ENCODE data around the gene THSD7B. TPM values are rescaled to one million over a fixed set of nuclear protein-coding genes. Genes with fewer than 3 reads are reported as not detected.

THSD7B gene, protein sequence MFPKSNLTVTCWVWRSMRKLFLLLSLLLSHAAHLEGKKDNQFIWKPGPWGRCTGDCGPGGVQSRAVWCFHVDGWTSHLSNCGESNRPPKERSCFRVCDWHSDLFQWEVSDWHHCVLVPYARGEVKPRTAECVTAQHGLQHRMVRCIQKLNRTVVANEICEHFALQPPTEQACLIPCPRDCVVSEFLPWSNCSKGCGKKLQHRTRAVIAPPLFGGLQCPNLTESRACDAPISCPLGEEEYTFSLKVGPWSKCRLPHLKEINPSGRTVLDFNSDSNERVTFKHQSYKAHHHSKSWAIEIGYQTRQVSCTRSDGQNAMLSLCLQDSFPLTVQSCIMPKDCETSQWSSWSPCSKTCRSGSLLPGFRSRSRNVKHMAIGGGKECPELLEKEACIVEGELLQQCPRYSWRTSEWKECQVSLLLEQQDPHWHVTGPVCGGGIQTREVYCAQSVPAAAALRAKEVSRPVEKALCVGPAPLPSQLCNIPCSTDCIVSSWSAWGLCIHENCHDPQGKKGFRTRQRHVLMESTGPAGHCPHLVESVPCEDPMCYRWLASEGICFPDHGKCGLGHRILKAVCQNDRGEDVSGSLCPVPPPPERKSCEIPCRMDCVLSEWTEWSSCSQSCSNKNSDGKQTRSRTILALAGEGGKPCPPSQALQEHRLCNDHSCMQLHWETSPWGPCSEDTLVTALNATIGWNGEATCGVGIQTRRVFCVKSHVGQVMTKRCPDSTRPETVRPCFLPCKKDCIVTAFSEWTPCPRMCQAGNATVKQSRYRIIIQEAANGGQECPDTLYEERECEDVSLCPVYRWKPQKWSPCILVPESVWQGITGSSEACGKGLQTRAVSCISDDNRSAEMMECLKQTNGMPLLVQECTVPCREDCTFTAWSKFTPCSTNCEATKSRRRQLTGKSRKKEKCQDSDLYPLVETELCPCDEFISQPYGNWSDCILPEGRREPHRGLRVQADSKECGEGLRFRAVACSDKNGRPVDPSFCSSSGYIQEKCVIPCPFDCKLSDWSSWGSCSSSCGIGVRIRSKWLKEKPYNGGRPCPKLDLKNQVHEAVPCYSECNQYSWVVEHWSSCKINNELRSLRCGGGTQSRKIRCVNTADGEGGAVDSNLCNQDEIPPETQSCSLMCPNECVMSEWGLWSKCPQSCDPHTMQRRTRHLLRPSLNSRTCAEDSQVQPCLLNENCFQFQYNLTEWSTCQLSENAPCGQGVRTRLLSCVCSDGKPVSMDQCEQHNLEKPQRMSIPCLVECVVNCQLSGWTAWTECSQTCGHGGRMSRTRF (N-terminal part only)
- not detected for total RNA-seq

DNA sequence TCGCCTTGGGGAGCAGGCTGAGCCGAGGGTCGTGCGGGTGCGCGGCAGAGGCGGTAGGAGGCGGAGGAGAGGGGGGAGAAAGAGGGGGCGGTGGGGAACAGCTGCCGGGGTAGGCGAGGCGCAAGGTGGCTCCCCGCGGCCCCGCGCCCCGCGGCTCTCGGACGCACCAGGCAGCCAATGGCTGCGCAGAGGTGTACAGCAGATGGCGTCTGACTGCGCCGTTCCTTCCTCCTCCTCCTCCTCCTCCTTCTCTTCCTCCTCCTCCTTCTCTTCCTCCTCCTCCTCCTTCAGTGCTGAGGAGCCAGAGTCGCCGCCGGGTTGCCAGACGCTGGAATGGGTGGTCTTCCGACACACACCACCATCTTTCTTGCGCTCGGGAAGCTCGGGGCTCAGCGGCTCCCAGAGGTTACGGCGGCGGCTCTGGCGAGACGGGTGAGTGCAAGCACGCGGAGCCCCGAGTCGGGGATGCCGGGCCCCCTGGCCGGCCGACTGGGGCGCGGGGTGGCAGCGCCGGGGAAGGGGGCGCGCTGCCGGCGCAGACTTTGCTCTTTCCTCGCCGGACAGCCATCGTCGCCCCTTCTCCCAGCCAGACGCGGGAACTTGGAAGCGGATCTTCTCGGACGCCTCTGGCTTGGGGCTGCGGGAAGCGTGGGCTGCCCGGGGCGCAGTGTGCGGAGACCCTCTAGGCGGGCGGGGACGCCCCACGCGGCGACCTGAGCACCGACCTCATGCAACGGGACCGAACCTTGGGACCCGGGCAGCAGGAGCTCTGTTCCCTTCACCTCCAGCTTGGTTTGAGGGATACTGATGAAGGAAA lies at the start of gene THSD7B:
Gene THSD7B (plus strand): TSS at position 290 of the 817 bp plus-strand sequence. CDS start 116,634 bp downstream, outside the sequence.

Small RNA genes within 50 kb of the gene (small RNA-seq; reads per million reads assigned to genes)
- 0 reads per million in 2 donors for gene RF00019
- 0 reads per million in 2 donors for gene RNA5SP105
